Measurements from ENCODE around the gene LRMDA. TPM values are rescaled to one million over a fixed set of nuclear protein-coding genes. Genes with fewer than 3 reads are reported as not detected.

The LRMDA gene
- total and polyA plus RNA-seq, 2 of the 13 experiments (the other 11 are each of a cell fraction or from before 2014, with no cell fraction given) = 13.4 to 22.0 TPM

DNA sequence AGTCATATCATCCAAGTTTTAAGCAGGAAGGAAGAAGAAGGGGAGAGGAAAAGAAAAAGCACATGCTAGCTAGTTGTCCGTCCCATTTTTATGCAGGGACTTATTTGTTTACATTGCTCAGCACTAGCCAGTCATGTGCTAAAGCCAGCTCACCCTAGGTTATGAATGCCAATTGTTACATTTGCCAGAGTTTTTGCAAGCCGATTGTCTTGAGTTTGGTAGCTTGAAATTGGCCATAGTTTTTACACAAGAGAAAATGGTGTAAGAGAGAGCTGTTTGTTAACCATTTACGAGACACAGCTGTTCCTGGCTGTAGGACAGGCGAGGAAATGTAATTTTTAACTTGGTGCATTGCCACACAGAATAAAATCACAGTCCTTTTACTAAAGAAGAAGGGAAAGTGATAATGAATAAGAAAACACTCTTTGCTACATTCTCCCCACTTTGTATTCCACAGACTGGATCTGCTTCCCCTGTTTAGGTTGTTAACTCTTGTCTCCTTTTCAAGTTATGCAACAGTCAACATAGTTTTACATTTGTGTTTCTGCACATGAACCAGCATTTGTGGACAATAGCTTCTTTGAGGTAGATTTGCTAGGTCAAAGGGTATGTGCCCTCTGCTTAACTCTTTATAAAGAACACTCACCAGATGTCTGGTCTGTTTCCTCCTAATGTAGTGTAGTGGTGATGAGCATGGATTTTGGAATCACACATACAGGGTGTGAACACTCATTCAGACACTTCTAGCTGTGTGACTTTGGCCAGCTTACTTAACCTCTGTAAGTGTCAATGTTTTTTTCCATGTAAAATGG, 357.2 kb downstream of the LRMDA start (continued):
- TF ChIP-seq, protein P1, sequence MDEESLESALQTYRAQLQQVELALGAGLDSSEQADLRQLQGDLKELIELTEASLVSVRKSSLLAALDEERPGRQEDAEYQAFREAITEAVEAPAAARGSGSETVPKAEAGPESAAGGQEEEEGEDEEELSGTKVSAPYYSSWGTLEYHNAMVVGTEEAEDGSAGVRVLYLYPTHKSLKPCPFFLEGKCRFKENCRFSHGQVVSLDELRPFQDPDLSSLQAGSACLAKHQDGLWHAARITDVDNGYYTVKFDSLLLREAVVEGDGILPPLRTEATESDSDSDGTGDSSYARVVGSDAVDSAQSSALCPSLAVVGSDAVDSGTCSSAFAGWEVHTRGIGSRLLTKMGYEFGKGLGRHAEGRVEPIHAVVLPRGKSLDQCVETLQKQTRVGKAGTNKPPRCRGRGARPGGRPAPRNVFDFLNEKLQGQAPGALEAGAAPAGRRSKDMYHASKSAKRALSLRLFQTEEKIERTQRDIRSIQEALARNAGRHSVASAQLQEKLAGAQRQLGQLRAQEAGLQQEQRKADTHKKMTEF (CRISPR knock-in tag; IDR thresholded peaks at IDR 0.05) = peak; percentile 87
- no peak; the same call in 1 of the 2 replicates for TF ChIP-seq ZNF460 (CRISPR knock-in tag; IDR thresholded peaks at IDR 0.05; ENCODE audit: borderline replicate concordance)
- peak; percentile 85 for TF ChIP-seq NR2C2 (CRISPR knock-in tag; IDR thresholded peaks at IDR 0.05; ENCODE audit: borderline replicate concordance)
- no peak for TF ChIP-seq JUN (CRISPR knock-in tag; IDR thresholded peaks at IDR 0.05)
- TF ChIP-seq ZNF263 (CRISPR knock-in tag; IDR thresholded peaks at IDR 0.05) = no peak
- no peak for TF ChIP-seq KLF9 (CRISPR knock-in tag; IDR thresholded peaks at IDR 0.05; ENCODE audit: low read depth)
- TF ChIP-seq JUND (CRISPR knock-in tag; IDR thresholded peaks at IDR 0.05) = no peak
- 0 out of 2 replicates have a peak, but pooled peaks have one; percentile 16 for TF ChIP-seq HOXA3 (CRISPR knock-in tag; IDR thresholded peaks at IDR 0.05)
- TF ChIP-seq, protein P2, sequence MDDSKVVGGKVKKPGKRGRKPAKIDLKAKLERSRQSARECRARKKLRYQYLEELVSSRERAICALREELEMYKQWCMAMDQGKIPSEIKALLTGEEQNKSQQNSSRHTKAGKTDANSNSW (CRISPR knock-in tag; IDR thresholded peaks at IDR 0.05; ENCODE audit: borderline replicate concordance) = no peak
- TF ChIP-seq SP4 (CRISPR knock-in tag; IDR thresholded peaks at IDR 0.05) = no peak
- no peak for TF ChIP-seq ZNF674 (CRISPR knock-in tag; IDR thresholded peaks at IDR 0.05; ENCODE audit: low read depth)
- TF ChIP-seq, protein P3, sequence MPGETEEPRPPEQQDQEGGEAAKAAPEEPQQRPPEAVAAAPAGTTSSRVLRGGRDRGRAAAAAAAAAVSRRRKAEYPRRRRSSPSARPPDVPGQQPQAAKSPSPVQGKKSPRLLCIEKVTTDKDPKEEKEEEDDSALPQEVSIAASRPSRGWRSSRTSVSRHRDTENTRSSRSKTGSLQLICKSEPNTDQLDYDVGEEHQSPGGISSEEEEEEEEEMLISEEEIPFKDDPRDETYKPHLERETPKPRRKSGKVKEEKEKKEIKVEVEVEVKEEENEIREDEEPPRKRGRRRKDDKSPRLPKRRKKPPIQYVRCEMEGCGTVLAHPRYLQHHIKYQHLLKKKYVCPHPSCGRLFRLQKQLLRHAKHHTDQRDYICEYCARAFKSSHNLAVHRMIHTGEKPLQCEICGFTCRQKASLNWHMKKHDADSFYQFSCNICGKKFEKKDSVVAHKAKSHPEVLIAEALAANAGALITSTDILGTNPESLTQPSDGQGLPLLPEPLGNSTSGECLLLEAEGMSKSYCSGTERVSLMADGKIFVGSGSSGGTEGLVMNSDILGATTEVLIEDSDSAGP (CRISPR knock-in tag; IDR thresholded peaks at IDR 0.05; ENCODE audit: borderline replicate concordance) = no peak
- TF ChIP-seq SMAD3 (CRISPR knock-in tag; IDR thresholded peaks at IDR 0.05) = peak; percentile 66; the same call in 1 of the 2 replicates
- TF ChIP-seq, protein P4, sequence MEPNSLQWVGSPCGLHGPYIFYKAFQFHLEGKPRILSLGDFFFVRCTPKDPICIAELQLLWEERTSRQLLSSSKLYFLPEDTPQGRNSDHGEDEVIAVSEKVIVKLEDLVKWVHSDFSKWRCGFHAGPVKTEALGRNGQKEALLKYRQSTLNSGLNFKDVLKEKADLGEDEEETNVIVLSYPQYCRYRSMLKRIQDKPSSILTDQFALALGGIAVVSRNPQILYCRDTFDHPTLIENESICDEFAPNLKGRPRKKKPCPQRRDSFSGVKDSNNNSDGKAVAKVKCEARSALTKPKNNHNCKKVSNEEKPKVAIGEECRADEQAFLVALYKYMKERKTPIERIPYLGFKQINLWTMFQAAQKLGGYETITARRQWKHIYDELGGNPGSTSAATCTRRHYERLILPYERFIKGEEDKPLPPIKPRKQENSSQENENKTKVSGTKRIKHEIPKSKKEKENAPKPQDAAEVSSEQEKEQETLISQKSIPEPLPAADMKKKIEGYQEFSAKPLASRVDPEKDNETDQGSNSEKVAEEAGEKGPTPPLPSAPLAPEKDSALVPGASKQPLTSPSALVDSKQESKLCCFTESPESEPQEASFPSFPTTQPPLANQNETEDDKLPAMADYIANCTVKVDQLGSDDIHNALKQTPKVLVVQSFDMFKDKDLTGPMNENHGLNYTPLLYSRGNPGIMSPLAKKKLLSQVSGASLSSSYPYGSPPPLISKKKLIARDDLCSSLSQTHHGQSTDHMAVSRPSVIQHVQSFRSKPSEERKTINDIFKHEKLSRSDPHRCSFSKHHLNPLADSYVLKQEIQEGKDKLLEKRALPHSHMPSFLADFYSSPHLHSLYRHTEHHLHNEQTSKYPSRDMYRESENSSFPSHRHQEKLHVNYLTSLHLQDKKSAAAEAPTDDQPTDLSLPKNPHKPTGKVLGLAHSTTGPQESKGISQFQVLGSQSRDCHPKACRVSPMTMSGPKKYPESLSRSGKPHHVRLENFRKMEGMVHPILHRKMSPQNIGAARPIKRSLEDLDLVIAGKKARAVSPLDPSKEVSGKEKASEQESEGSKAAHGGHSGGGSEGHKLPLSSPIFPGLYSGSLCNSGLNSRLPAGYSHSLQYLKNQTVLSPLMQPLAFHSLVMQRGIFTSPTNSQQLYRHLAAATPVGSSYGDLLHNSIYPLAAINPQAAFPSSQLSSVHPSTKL (CRISPR knock-in tag; IDR thresholded peaks at IDR 0.05) = peak; percentile 92
- TF ChIP-seq CBX2 (IDR thresholded peaks at IDR 0.05; ENCODE audit: low read depth, low read length) = no peak
- TF ChIP-seq CBX2 (CRISPR knock-in tag; IDR thresholded peaks at IDR 0.05; ENCODE audit: low read depth) = no peak
- no peak for TF ChIP-seq BHLHE40 (IDR thresholded peaks at IDR 0.05; ENCODE audit: low read length)
- TF ChIP-seq ZNF138 (CRISPR knock-in tag; IDR thresholded peaks at IDR 0.05; ENCODE audit: low read depth) = no peak
- TF ChIP-seq ZKSCAN8 (CRISPR knock-in tag; IDR thresholded peaks at IDR 0.05; ENCODE audit: borderline replicate concordance) = peak; percentile 90
- no peak for TF ChIP-seq ZBTB38 (CRISPR knock-in tag; IDR thresholded peaks at IDR 0.05)
- TF ChIP-seq RFX1 (IDR thresholded peaks at IDR 0.05) = no peak
- peak; percentile 92 for TF ChIP-seq BCL6 (CRISPR knock-in tag; IDR thresholded peaks at IDR 0.05)

Measured in HepG2 (cell line).